NB4 (cell line): Measurements from ENCODE around the gene SMIM23.

Source experiments
- CTCF ChIP-seq: IDR thresholded peaks from one replicate; pipeline ENCODE4 v1.5.1; 2012; ENCODE audit warnings: low read depth, low read length
- MYC ChIP-seq: IDR thresholded peaks from 2 replicates; pipeline ENCODE4 v1.6.1; 2011; ENCODE audit warnings: low read depth, low read length

- no peak for TF ChIP-seq CTCF
- no peak for TF ChIP-seq MYC
Measured at GRCh38 chr5:171826132-171826531, 40.5 kb downstream of the SMIM23 start.
